ENCODE results near the gene GDE1. TPM values are rescaled to one million over a fixed set of nuclear protein-coding genes. Genes with fewer than 3 reads are reported as not detected.

The GDE1 gene
- total RNA-seq, 1 donor from 2014 or later = 75.3 TPM

- ATAC-seq (no peak), DNase-seq (no peak)
- Histone ChIP-seq H3K36me3 (peaks cover 20% of the 10 kb centered on the region), H3K27ac (no peak overlapping the region), H3K4me3 (peak overlapping the region; percentile 88), H3K4me1 (peaks cover 19% of the 10 kb centered on the region), H3K27me3 (no peaks in the 10 kb centered on the region), H3K9me3 (no peaks in the 10 kb centered on the region)
- TF ChIP-seq, protein P1, sequence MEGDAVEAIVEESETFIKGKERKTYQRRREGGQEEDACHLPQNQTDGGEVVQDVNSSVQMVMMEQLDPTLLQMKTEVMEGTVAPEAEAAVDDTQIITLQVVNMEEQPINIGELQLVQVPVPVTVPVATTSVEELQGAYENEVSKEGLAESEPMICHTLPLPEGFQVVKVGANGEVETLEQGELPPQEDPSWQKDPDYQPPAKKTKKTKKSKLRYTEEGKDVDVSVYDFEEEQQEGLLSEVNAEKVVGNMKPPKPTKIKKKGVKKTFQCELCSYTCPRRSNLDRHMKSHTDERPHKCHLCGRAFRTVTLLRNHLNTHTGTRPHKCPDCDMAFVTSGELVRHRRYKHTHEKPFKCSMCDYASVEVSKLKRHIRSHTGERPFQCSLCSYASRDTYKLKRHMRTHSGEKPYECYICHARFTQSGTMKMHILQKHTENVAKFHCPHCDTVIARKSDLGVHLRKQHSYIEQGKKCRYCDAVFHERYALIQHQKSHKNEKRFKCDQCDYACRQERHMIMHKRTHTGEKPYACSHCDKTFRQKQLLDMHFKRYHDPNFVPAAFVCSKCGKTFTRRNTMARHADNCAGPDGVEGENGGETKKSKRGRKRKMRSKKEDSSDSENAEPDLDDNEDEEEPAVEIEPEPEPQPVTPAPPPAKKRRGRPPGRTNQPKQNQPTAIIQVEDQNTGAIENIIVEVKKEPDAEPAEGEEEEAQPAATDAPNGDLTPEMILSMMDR (IDR thresholded peaks at IDR 0.05) = no peak
- intact Hi-C loops (cut with DNase I) = no loop called here
These were observed 3.5 kb upstream of the GDE1 start for GRCh38 chr16:19525385-19525723.

DNA sequence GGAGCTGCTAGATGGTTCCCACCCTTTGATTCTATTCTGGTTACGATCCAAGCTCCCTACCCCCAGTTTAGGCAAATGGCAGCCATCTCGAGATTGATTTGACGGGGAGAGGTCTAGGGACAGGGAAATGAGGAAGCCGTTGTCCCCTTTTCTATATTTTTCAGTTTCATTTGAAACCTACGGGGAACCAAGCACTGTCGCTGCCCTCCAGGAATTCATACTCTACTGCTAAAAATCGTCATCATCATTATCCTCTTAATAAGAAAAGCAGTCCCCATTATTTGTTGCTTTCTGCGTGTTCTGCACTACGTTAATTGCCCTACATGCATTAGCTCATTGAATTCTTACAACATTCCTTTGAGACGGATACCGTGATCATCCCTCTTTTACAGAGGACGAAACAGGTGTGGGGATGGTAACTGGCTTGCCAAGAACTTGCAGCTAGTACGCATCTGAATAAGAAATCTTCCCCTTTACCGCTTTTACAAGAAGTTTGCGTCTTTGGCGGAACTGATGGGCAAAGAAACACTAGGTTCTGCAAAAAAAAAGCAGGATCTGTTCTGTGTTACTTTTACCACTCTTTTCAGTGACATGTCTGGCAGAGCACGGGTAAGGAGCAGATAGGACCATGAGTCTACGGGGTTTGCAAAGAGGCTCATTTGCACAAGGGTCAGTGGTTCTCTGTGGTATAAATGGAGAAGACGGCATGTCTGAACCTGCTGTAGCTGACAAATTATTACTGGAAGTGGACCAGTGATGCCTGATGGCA lies 2.9 kb upstream of the GDE1 start:
- TF ChIP-seq, protein P1 (IDR thresholded peaks at IDR 0.05) = no peak
- ATAC-seq (no peak), DNase-seq (no peak)
- Histone ChIP-seq H3K9me3 (no peaks in the 10 kb centered on the region), H3K27ac (peak overlapping the region; percentile 71), H3K27me3 (no peaks in the 10 kb centered on the region), H3K4me3 (peak overlapping the region; percentile 88), H3K4me1 (peaks cover 25% of the 10 kb centered on the region), H3K36me3 (peaks cover 17% of the 10 kb centered on the region)
- intact Hi-C loops (cut with DNase I) = no loop called here

GRCh38 chr16:19524356-19524615 lies 2.4 kb upstream of the GDE1 start:
- DNase-seq (no peak), ATAC-seq (no peak)
- Histone ChIP-seq H3K27me3 (no peaks in the 10 kb centered on the region), H3K27ac (peak overlapping the region; percentile 71), H3K9me3 (no peaks in the 10 kb centered on the region), H3K4me1 (peaks cover 30% of the 10 kb centered on the region), H3K4me3 (peak overlapping the region; percentile 88), H3K36me3 (peaks cover 14% of the 10 kb centered on the region)
- TF ChIP-seq, protein P1 (IDR thresholded peaks at IDR 0.05) = no peak
- intact Hi-C loops (cut with DNase I) = no loop called here

DNA sequence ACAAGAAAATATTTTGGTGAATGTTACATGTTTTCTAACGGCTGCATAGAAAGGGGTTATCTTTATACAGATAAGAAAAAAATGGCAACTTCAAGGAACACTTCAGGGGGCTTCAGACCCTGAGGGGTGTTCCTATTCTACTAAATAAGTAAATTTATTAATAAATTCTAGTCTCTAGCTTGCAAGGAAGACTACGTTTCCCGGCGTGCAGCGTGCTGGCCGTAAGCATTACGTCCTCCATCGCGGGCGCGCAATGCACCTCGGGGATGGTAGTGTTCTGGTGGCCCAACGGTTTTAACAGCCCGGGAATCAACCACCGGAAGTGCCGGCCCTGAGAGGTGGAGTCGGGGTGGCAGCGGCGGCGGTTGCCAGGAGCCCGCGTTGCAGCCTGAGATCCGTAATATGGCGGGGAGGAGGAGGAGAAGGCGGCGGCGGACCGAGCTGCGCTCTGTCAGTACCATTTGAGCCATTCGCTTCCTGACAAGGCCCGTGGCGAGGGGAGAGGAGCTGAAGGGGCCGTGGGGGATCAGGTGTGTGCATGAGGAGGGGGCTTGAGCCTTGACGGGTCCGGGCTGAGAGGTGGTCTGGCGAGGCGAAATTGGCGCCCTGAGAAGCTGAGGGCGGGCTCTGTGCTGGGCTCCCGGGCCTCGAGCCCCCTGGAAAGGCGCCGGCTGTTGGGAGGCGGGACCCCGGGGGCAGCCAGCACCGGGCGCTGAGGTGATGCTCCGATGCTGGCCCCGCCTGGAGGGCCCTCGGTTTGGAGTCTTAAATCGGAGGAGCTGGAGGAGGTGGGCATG lies 1.9 kb upstream of the GDE1 start, which contains the start of gene CCP110:
Gene CCP110, plus strand, starts transcription at position 384 of the 797 bp plus-strand sequence. CDS start 3,940 bp downstream, outside the sequence.
- Histone ChIP-seq H3K4me1 (peaks cover 34% of the 10 kb centered on the region), H3K9me3 (no peaks in the 10 kb centered on the region), H3K4me3 (peak within 1 kb of the TSS; percentile 88), H3K27me3 (no peaks in the 10 kb centered on the region), H3K36me3 (peaks cover 10% of the 10 kb centered on the region), H3K27ac (peak within 1 kb of the TSS; percentile 87)
- TF ChIP-seq, protein P1 (IDR thresholded peaks at IDR 0.05) = no peak
- intact Hi-C loops (cut with DNase I) = no loop called here
- DNase-seq (peak; percentile 99), ATAC-seq (peak; percentile 92)

- no peak for DNase-seq
- Histone ChIP-seq H3K27me3 (no peaks in the 10 kb centered on the region), H3K36me3 (peaks cover 5% of the 10 kb centered on the region), H3K4me1 (peaks cover 40% of the 10 kb centered on the region), H3K9me3 (no peaks in the 10 kb centered on the region), H3K4me3 (peak overlapping the region; percentile 88), H3K27ac (peak overlapping the region; percentile 87)
- TF ChIP-seq, protein P1 (IDR thresholded peaks at IDR 0.05) = no peak
- ATAC-seq = no peak
- intact Hi-C loops (cut with DNase I) = no loop called here
These were observed 1.3 kb upstream of the GDE1 start for GRCh38 chr16:19523184-19523558.

Data from upper lobe of right lung (tissue), 1 donor.